ENCODE data around the gene IL13RA2. TPM values are rescaled to one million over a fixed set of nuclear protein-coding genes. Genes with fewer than 3 reads are reported as not detected.

The IL13RA2 gene
- total and polyA plus RNA-seq, 2 of the 8 experiments (the other 6 are each of a cell fraction or from before 2014, with no cell fraction given), result not detected

GRCh38 chrX:115030625-115031024 is 13.2 kb upstream of the IL13RA2 start (continued):
- no peak for TF ChIP-seq CHD7 (IDR thresholded peaks at IDR 0.05; ENCODE audit: insufficient replicate concordance, low read length)
- TF ChIP-seq JUND (IDR thresholded peaks at IDR 0.05; ENCODE audit: low read length), result no peak
- no peak for TF ChIP-seq PHF8 (conservative IDR thresholded peaks at IDR 0.05; ENCODE audit: low read depth, low read length)
- TF ChIP-seq EGR1 (IDR thresholded peaks at IDR 0.05; ENCODE audit: borderline replicate concordance, low read depth, low read length), result no peak
- no peak for TF ChIP-seq NANOG (IDR thresholded peaks at IDR 0.05; ENCODE audit: insufficient read depth, low read depth, low read length, poor library complexity, severe bottlenecking)
- no peak for TF ChIP-seq TBP (IDR thresholded peaks at IDR 0.05; ENCODE audit: low read depth, low read length)
- no peak for TF ChIP-seq SUZ12 (IDR thresholded peaks at IDR 0.05; ENCODE audit: low read length)
- no peak for TF ChIP-seq EP300 (IDR thresholded peaks at IDR 0.05; ENCODE audit: borderline replicate concordance in 1 of 2, low read depth in 2 of 2, low read length in 2 of 2)
- no peak for TF ChIP-seq RXRA (IDR thresholded peaks at IDR 0.05; ENCODE audit: insufficient read depth, low read depth, low read length)
